ENCODE results near the gene RSRC1.
"Not testable (repeated sequence)": the region's sequence is repeated elsewhere in the genome, so short reads cannot be mapped to it uniquely, and the experiment has no call there.

The RSRC1 gene

GRCh38 chr3:158337110-158337509 is 227.2 kb downstream of the RSRC1 start:
- no peak overlapping the region for H3K27ac ChIP-seq (ENCODE audit: low read length)
- no peak overlapping the region for H2AFZ ChIP-seq (ENCODE audit: low read depth, low read length)
- no peaks in the 10 kb centered on the region for H3K79me2 ChIP-seq (ENCODE audit: low read length)
- TF ChIP-seq EZH2phosphoT487 (IDR thresholded peaks at IDR 0.05; ENCODE audit: low read depth) (no peak), CTCF (IDR thresholded peaks at IDR 0.05; ENCODE audit: low read depth, low read length) (no peak)
- H3K9me3 ChIP-seq (ENCODE audit: insufficient read depth, low read length), result no peaks in the 10 kb centered on the region
- no peaks in the 10 kb centered on the region for H3K27me3 ChIP-seq (ENCODE audit: low read depth, low read length)
- no peaks in the 10 kb centered on the region for H4K20me1 ChIP-seq (ENCODE audit: insufficient read depth, low read length)
- no peak overlapping the region for H3K4me2 ChIP-seq (ENCODE audit: low read length)
- H3K4me3 ChIP-seq (ENCODE audit: low read length), result no peak overlapping the region
- H3K4me1 ChIP-seq (ENCODE audit: low read length), result no peaks in the 10 kb centered on the region; the same call in 1 of the 2 replicates
- H3K36me3 ChIP-seq (replicated peaks; ENCODE audit: low read depth, low read length), result no peaks in the 10 kb centered on the region
- H3K9ac ChIP-seq (ENCODE audit: low read length), result no peak overlapping the region

- Histone ChIP-seq H3K4me2 (ENCODE audit: low read length) (no peak overlapping the region), H3K4me3 (ENCODE audit: low read length) (no peak overlapping the region), H3K9me3 (ENCODE audit: insufficient read depth, low read length) (no peaks in the 10 kb centered on the region), H3K9ac (ENCODE audit: low read length) (no peak overlapping the region), H3K27me3 (ENCODE audit: low read depth, low read length) (no peaks in the 10 kb centered on the region), H3K27ac (ENCODE audit: low read length) (no peak overlapping the region), H2AFZ (ENCODE audit: low read depth, low read length) (no peak overlapping the region), H3K36me3 (replicated peaks; ENCODE audit: low read depth, low read length) (peaks cover 5% of the 10 kb centered on the region), H3K4me1 (ENCODE audit: low read length) (no peaks in the 10 kb centered on the region; the same call in 1 of the 2 replicates), H4K20me1 (ENCODE audit: insufficient read depth, low read length) (no peaks in the 10 kb centered on the region), H3K79me2 (ENCODE audit: low read length) (no peaks in the 10 kb centered on the region)
- no peak for TF ChIP-seq CTCF (IDR thresholded peaks at IDR 0.05; ENCODE audit: low read depth, low read length)
- no peak for TF ChIP-seq EZH2phosphoT487 (IDR thresholded peaks at IDR 0.05; ENCODE audit: low read depth)
These were observed 229.7 kb downstream of the RSRC1 start for GRCh38 chr3:158339638-158340037.

- H3K27ac ChIP-seq (ENCODE audit: low read length); H4K20me1 ChIP-seq (ENCODE audit: insufficient read depth, low read length); H3K36me3 ChIP-seq (replicated peaks; ENCODE audit: low read depth, low read length); H3K4me3 ChIP-seq (ENCODE audit: low read length); H3K79me2 ChIP-seq (ENCODE audit: low read length); H2AFZ ChIP-seq (ENCODE audit: low read depth, low read length); H3K4me2 ChIP-seq (ENCODE audit: low read length); H3K27me3 ChIP-seq (ENCODE audit: low read depth, low read length); H3K9ac ChIP-seq (ENCODE audit: low read length); H3K4me1 ChIP-seq (ENCODE audit: low read length); H3K9me3 ChIP-seq (ENCODE audit: insufficient read depth, low read length): not testable (repeated sequence)
These were observed 231.1 kb downstream of the RSRC1 start for GRCh38 chr3:158340951-158341350.

- H3K36me3 ChIP-seq (replicated peaks; ENCODE audit: low read depth, low read length), result no peaks in the 10 kb centered on the region
- no peaks in the 10 kb centered on the region for H3K9me3 ChIP-seq (ENCODE audit: insufficient read depth, low read length)
- no peak overlapping the region for H2AFZ ChIP-seq (ENCODE audit: low read depth, low read length)
- H3K4me2 ChIP-seq (ENCODE audit: low read length), result no peak overlapping the region
- peaks cover 7% of the 10 kb centered on the region for H3K4me1 ChIP-seq (ENCODE audit: low read length)
- H3K4me3 ChIP-seq (ENCODE audit: low read length), result no peak overlapping the region
- no peak overlapping the region for H3K9ac ChIP-seq (ENCODE audit: low read length)
- TF ChIP-seq CTCF (IDR thresholded peaks at IDR 0.05; ENCODE audit: low read depth, low read length) (no peak), EZH2phosphoT487 (IDR thresholded peaks at IDR 0.05; ENCODE audit: low read depth) (no peak)
- no peaks in the 10 kb centered on the region for H3K79me2 ChIP-seq (ENCODE audit: low read length)
- H4K20me1 ChIP-seq (ENCODE audit: insufficient read depth, low read length), result no peaks in the 10 kb centered on the region
- no peaks in the 10 kb centered on the region for H3K27me3 ChIP-seq (ENCODE audit: low read depth, low read length)
- no peak overlapping the region for H3K27ac ChIP-seq (ENCODE audit: low read length)
These were observed 238.1 kb downstream of the RSRC1 start for GRCh38 chr3:158347966-158348365.

- H3K4me2 ChIP-seq (ENCODE audit: low read length), result no peak overlapping the region
- no peak overlapping the region for H3K9ac ChIP-seq (ENCODE audit: low read length)
These were observed 241.1 kb downstream of the RSRC1 start for GRCh38 chr3:158350971-158351370.

More at GRCh38 chr3:158350971-158351370, 241.1 kb downstream of the RSRC1 start:
- Histone ChIP-seq H3K4me1 (ENCODE audit: low read length) (peaks cover 29% of the 10 kb centered on the region), H3K79me2 (ENCODE audit: low read length) (no peaks in the 10 kb centered on the region), H2AFZ (ENCODE audit: low read depth, low read length) (no peak overlapping the region), H3K27ac (ENCODE audit: low read length) (no peak overlapping the region), H3K9me3 (ENCODE audit: insufficient read depth, low read length) (no peaks in the 10 kb centered on the region), H3K36me3 (replicated peaks; ENCODE audit: low read depth, low read length) (no peaks in the 10 kb centered on the region), H4K20me1 (ENCODE audit: insufficient read depth, low read length) (no peaks in the 10 kb centered on the region), H3K27me3 (ENCODE audit: low read depth, low read length) (no peaks in the 10 kb centered on the region), H3K4me3 (ENCODE audit: low read length) (no peak overlapping the region)
- TF ChIP-seq EZH2phosphoT487 (IDR thresholded peaks at IDR 0.05; ENCODE audit: low read depth), result no peak
- TF ChIP-seq CTCF (IDR thresholded peaks at IDR 0.05; ENCODE audit: low read depth, low read length), result no peak
